AG04450 (cell line): Measurements from ENCODE around the gene DOCK4. TPM values are rescaled to one million over a fixed set of nuclear protein-coding genes. Genes with fewer than 3 reads are reported as not detected.

Experiments
- CTCF ChIA-PET: fragments of 300-600, 350-600 bp; formaldehyde crosslinking; extraction: SDS; loops from one replicate; lab custom pipeline; 2022; ENCODE audit warnings: antibody characterized with exemption, inconsistent platforms; lab: Charles Lee
- POLR2A ChIA-PET: fragments of 350-600 bp; formaldehyde crosslinking; extraction: SDS; loops from one replicate; lab custom pipeline; 2021; ENCODE audit warnings: antibody characterized with exemption, inconsistent platforms; lab: Yijun Ruan, JAX
- DNase-seq: peaks from one replicate; pipeline ENCODE4 v3.0.0-alpha.2; 2011; ENCODE audit warnings: low read depth, low spot score
- H3K27ac ChIP-seq: one replicate; pipeline ENCODE4 v1.5.1; 2012; ENCODE audit warnings: low read depth, low read length, control low read depth
- H3K27me3 ChIP-seq: one replicate; pipeline ENCODE4 v1.6.0; 2012; ENCODE audit warnings: low read length; ENCODE audit not compliant: control insufficient read depth, insufficient read depth
- H3K4me3 ChIP-seq: 2 replicates; pipeline ENCODE4 v1.5.1; 2011; ENCODE audit warnings: mild to moderate bottlenecking, low read depth, low read length, control low read depth
- H3K9me3 ChIP-seq: 2 replicates; pipeline ENCODE4 v1.5.1; 2012; ENCODE audit warnings: low read length; ENCODE audit not compliant: control insufficient read depth, insufficient read depth
- CTCF ChIP-seq: IDR thresholded peaks from 2 replicates; pipeline ENCODE4 v1.5.1; 2011; ENCODE audit warnings: low read depth, low read length, control low read depth, inconsistent platforms
- polyA plus RNA-seq: library from polyadenylated mRNA; depleted of rRNA; stranded (reverse); fragments of >200 nt; gene quantifications from 2 replicates; pipeline ENCODE4 v1.2.3, GENCODE V29; 2011

Gene DOCK4
- polyA plus RNA-seq, 1 experiment = 12.6 TPM

DNA sequence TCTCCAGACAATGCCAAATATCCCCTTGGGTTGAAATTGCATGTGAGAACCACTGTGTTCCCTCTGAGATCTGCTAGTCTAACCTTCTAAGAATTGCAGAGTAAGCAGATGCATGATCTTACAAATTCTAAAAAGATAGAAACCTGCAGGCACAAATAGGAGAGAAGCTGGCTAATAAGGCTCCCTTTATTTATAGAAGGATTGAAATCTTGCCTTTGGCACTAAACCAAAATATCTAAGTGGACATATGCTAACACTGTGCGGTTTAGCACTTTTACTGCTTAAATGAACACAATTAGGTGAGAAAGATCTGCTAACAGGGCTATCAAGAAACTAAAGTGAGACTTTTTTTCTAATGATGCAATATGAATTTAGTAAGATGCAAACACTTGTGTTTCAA lies 225.5 kb downstream of the DOCK4 start:
- Histone ChIP-seq H3K27me3 (no peaks in the 10 kb centered on the region), H3K4me3 (no peak overlapping the region), H3K9me3 (no peaks in the 10 kb centered on the region), H3K27ac (no peak overlapping the region)
- no peak for DNase-seq
- POLR2A ChIA-PET = no interaction called here
- TF ChIP-seq CTCF = no peak
- CTCF ChIA-PET = no interaction called here

GRCh38 chr7:111975346-111975745 lies 230.9 kb downstream of the DOCK4 start:
- Histone ChIP-seq H3K4me3 (no peak overlapping the region), H3K27me3 (no peaks in the 10 kb centered on the region), H3K27ac (no peak overlapping the region), H3K9me3 (no peaks in the 10 kb centered on the region)
- TF ChIP-seq CTCF = no peak
- DNase-seq = no peak
- POLR2A ChIA-PET = no interaction called here
- CTCF ChIA-PET = no interaction called here

DNA sequence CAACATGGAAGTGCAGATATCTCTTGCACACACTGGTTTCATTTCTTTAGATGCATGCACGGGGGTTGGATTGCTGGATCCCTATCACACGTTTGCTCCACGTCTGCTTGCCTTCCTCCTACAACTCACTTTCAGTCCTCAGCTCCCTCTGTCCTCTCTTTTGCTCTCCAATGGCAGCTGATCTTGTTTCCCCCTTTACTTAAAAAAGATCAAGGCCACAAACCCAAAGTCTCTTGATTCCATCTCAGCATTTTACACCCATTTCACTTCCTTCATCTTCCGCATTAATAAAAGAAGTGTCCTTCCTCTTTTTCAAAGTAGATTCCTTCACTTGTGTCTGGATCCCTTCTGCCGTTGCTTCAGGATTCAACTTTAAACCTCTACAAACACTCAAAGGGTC lies 245.2 kb downstream of the DOCK4 start:
- Histone ChIP-seq H3K9me3 (no peaks in the 10 kb centered on the region), H3K27me3 (no peaks in the 10 kb centered on the region), H3K27ac (no peak overlapping the region), H3K4me3 (no peak overlapping the region)
- no peak for TF ChIP-seq CTCF
- no peak for DNase-seq
- ChIA-PET POLR2A (no interaction called here), CTCF (no interaction called here)

- H3K27me3 ChIP-seq = no peaks in the 10 kb centered on the region
- ChIA-PET POLR2A (no interaction called here), CTCF (interaction anchor here (0.9 kb wide), 1 partner anchor 206 kb away, joined by 3 read pairs; no protein-coding TSS in a partner anchor)
- no peaks in the 10 kb centered on the region for H3K9me3 ChIP-seq
- no peak overlapping the region for H3K4me3 ChIP-seq
- H3K27ac ChIP-seq = no peak overlapping the region
- no peak for TF ChIP-seq CTCF
- DNase-seq = no peak
Observed at GRCh38 chr7:111958896-111959295, 247.3 kb downstream of the DOCK4 start.

DNA sequence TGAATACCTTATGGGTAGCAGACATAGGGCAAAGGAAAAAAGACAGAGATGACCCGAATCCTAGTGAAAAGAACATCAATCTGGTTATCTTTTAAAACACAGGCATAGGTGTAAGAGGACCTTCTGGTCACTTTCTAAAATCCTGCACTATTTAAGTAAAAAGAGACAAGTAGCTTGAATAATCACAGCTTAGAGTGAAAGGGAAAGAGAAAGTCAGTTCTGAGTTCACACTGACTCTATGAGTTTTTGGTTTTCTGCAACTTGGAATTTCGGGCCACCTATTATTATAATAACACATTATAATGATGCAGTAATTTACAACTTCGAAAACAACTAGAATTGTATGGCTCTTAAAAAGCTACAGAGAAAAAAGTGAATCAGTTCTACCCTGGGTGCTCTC lies 247.8 kb downstream of the DOCK4 start:
- POLR2A ChIA-PET = no interaction called here

More for the DNA sequence above, 247.8 kb downstream of the DOCK4 start:
- H3K27ac ChIP-seq = no peak overlapping the region
- H3K27me3 ChIP-seq = no peaks in the 10 kb centered on the region
- no peaks in the 10 kb centered on the region for H3K9me3 ChIP-seq
- no peak for DNase-seq
- no peak overlapping the region for H3K4me3 ChIP-seq
- CTCF ChIA-PET = no interaction called here
- TF ChIP-seq CTCF = no peak
